MM.1S (cell line): ENCODE measurements around the gene NCAN.

Source experiments
- DNase-seq: peaks from one replicate; pipeline ENCODE4 v3.0.0-alpha.2; 2015
- H2AFZ ChIP-seq: fragments of 300-600 bp; sonication (generic); 2 replicates; pipeline ENCODE4 v1.6.0; 2016; ENCODE audit warnings: antibody characterized with exemption, low read length
- H3F3A ChIP-seq: fragments of 300-600 bp; sonication (generic); 2 replicates; pipeline ENCODE4 v1.6.1; 2016; ENCODE audit warnings: mild to moderate bottlenecking, antibody characterized with exemption, low read length, moderate library complexity, mixed read lengths; ENCODE audit not compliant: insufficient read depth
- H3K27ac ChIP-seq: fragments of 300-600 bp; sonication (generic); 2 replicates; pipeline ENCODE4 v1.5.1; 2016; ENCODE audit warnings: mild to moderate bottlenecking, low read length
- H3K27me3 ChIP-seq: fragments of 300-600 bp; sonication (generic); replicated peaks from 2 replicates; pipeline ENCODE4 v1.6.0; 2016; ENCODE audit warnings: low read length; ENCODE audit not compliant: insufficient read depth
- H3K36me3 ChIP-seq: fragments of 300-600 bp; sonication (generic); replicated peaks from 2 replicates; pipeline ENCODE4 v1.6.1; 2016; ENCODE audit warnings: mild to moderate bottlenecking, low read length, mixed read lengths; ENCODE audit not compliant: insufficient read depth
- H3K4me1 ChIP-seq: fragments of 300-600 bp; sonication (generic); 2 replicates; pipeline ENCODE4 v1.6.1; 2016; ENCODE audit warnings: low read length, mixed read lengths
- H3K4me2 ChIP-seq: fragments of 300-600 bp; sonication (generic); 2 replicates; pipeline ENCODE4 v1.6.0; 2016; ENCODE audit warnings: low read depth, low read length
- H3K4me3 ChIP-seq: fragments of 300-600 bp; sonication (generic); 2 replicates; pipeline ENCODE4 v1.5.1; 2016; ENCODE audit warnings: low read length, mixed read lengths
- H3K79me2 ChIP-seq: fragments of 300-600 bp; sonication (generic); 2 replicates; pipeline ENCODE4 v1.6.1; 2016; ENCODE audit warnings: mixed run types, low read length, mixed read lengths
- H3K9ac ChIP-seq: fragments of 300-600 bp; sonication (generic); 2 replicates; pipeline ENCODE4 v1.6.1; 2016; ENCODE audit warnings: low read length, mixed read lengths
- H3K9me2 ChIP-seq: fragments of 300-600 bp; sonication (generic); replicated peaks from 2 replicates; pipeline ENCODE4 v1.6.1; 2016; ENCODE audit warnings: mild to moderate bottlenecking, low read length, mixed read lengths; ENCODE audit not compliant: insufficient read depth
- H3K9me3 ChIP-seq: fragments of 300-600 bp; sonication (generic); replicated peaks from 2 replicates; pipeline ENCODE4 v1.6.1; 2016; ENCODE audit warnings: mild to moderate bottlenecking, low read length, mixed read lengths; ENCODE audit not compliant: insufficient read depth
- H4K20me1 ChIP-seq: fragments of 300-600 bp; sonication (generic); 2 replicates; pipeline ENCODE4 v1.6.1; 2016; ENCODE audit warnings: mild to moderate bottlenecking, low read length, moderate library complexity, mixed read lengths; ENCODE audit not compliant: insufficient read depth
- CTCF ChIP-seq: fragments of 300-600 bp; sonication (generic); IDR thresholded peaks from 2 replicates; pipeline ENCODE4 v1.5.1; 2016; ENCODE audit warnings: antibody characterized with exemption, low read length, mixed read lengths
- EZH2 ChIP-seq: fragments of 300-600 bp; sonication (generic); optimal IDR thresholded peaks from 2 replicates; pipeline ENCODE3; 2017; ENCODE audit warnings: low read depth, mild to moderate bottlenecking, antibody characterized with exemption, low read length, mixed read lengths
- EZH2phosphoT487 ChIP-seq: fragments of 300-600 bp; sonication (generic); IDR thresholded peaks from 2 replicates; pipeline ENCODE4 v1.6.1; 2018; ENCODE audit warnings: antibody characterized with exemption, low read length

Gene NCAN

DNA sequence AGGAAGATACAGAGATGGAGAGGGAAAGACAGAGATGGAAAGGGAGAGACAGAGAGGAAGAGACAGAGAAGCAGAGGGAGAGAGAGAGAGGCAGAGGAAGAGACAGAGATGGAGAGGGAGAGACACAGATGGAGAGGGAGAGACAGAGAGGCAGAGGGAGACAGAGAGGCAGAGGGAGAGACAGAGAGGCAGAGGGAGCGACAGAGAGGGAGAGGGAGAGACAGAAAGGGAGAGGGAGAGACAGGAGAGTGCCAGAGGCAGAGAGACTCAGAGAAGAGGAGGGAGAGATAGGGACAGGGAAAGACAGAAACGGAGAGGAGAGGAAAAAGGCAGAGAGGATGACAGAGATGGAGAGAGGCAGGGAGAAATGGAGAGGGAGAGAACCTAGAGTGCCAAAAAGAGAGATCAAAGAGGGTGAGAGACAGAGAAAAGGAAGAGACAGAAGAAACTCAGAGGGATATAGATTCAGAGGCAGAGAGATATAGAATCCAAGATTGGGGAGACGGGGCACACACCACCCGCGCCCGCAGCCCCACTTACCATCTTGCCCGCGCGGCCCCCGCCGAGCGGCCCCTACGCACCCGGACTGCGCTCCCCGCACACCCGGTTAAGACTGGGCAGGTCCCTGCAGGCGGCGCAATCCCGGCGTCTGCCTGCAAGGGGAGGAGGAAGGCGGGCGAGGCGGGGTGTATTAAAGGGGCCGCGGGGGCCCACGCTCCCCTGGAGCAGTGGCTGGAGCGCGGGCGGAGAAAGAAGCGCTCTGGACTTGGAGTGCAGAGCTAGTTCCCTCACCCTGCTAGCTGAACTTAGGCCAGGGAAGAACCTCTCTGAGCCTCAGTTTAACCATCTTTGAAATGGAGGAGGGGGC is 50.7 kb downstream of the NCAN start:
- no peak overlapping the region for H3K4me3 ChIP-seq
- H3K4me2 ChIP-seq: no peak overlapping the region
- H3K27ac ChIP-seq: no peak overlapping the region
- no peak for DNase-seq
- H3K9me2 ChIP-seq: no peaks in the 10 kb centered on the region
- H2AFZ ChIP-seq: no peak overlapping the region
- no peaks in the 10 kb centered on the region for H3F3A ChIP-seq
- TF ChIP-seq EZH2: no peak
- no peak for TF ChIP-seq EZH2phosphoT487
- no peak for TF ChIP-seq CTCF
- H3K79me2 ChIP-seq: no peaks in the 10 kb centered on the region
- H3K4me1 ChIP-seq: no peaks in the 10 kb centered on the region
- H3K9me3 ChIP-seq: no peaks in the 10 kb centered on the region
- H3K36me3 ChIP-seq: no peaks in the 10 kb centered on the region
- no peak overlapping the region for H3K9ac ChIP-seq
- peaks cover 42% of the 10 kb centered on the region for H3K27me3 ChIP-seq
- no peaks in the 10 kb centered on the region for H4K20me1 ChIP-seq

DNA sequence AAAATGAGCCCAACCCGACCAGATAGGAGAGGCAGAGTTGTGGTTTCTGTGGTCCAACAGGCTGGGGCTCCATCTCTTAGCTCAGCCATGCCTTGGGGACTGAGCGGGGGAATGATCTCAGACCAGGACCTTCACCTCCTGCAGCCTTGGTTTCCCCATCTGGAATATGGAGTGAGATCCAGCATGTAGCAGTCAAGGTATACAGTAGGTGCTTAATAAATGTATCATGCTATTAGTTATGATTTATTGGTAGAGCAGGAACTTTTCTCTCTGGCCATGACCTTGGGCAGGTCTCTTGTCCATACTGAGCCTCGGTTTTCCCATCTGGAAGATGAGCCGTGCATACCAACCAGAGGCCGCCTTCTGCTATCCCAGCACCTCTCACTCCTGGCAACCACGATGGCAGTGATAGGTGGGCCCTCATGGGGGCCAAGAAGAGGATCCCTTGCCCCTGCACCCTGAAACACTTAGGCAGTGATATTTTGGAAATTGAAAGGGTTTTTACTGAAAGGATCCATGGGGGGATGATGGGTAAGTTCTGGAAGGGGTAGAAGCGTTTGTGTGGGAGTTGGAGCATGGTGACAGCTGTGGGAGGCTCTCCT is 52.2 kb downstream of the NCAN start:
- H3K9me3 ChIP-seq: no peaks in the 10 kb centered on the region
- no peaks in the 10 kb centered on the region for H4K20me1 ChIP-seq
- no peak overlapping the region for H3K4me2 ChIP-seq
- H3K9me2 ChIP-seq: no peaks in the 10 kb centered on the region
- no peak for DNase-seq
- no peaks in the 10 kb centered on the region for H3K4me1 ChIP-seq
- no peaks in the 10 kb centered on the region for H3K79me2 ChIP-seq
- no peak for TF ChIP-seq EZH2phosphoT487
- TF ChIP-seq CTCF: no peak
- no peak for TF ChIP-seq EZH2
- no peaks in the 10 kb centered on the region for H3F3A ChIP-seq
- H3K4me3 ChIP-seq: no peak overlapping the region
- no peak overlapping the region for H2AFZ ChIP-seq
- H3K9ac ChIP-seq: no peak overlapping the region
- H3K27ac ChIP-seq: no peak overlapping the region
- H3K36me3 ChIP-seq: no peaks in the 10 kb centered on the region
- H3K27me3 ChIP-seq: peaks cover 41% of the 10 kb centered on the region

GRCh38 chr19:19267305-19267704 is 55.5 kb downstream of the NCAN start:
- Histone ChIP-seq H3K9me3 (no peaks in the 10 kb centered on the region), H3K27ac (no peak overlapping the region), H3F3A (no peaks in the 10 kb centered on the region), H4K20me1 (no peaks in the 10 kb centered on the region), H2AFZ (no peak overlapping the region), H3K9ac (no peak overlapping the region), H3K4me1 (no peaks in the 10 kb centered on the region), H3K27me3 (peaks cover 32% of the 10 kb centered on the region), H3K79me2 (no peaks in the 10 kb centered on the region), H3K9me2 (no peaks in the 10 kb centered on the region), H3K36me3 (no peaks in the 10 kb centered on the region), H3K4me2 (no peak overlapping the region), H3K4me3 (no peak overlapping the region)
- TF ChIP-seq EZH2phosphoT487: no peak
- no peak for TF ChIP-seq CTCF
- no peak for TF ChIP-seq EZH2
- no peak for DNase-seq
